Duodenal mucosa (tissue), 2 donors: Measurements from ENCODE around the gene GRAMD4.
A peak's percentile ranks its signal among the peaks of the same experiment; 100 is the strongest.

Experiments used
- H3K27ac ChIP-seq: one replicate; pipeline ENCODE4 v1.7.0; 2013; ENCODE audit warnings: low read depth, low read length
- H3K27me3 ChIP-seq, 2 donors: one replicate each; pipeline ENCODE4 v1.7.0; 2013; ENCODE audit warnings: low read length in 2 of 2, control low read depth in 1 of 2; ENCODE audit not compliant: insufficient read depth in 2 of 2, control insufficient read depth in 1 of 2
- H3K36me3 ChIP-seq, 2 donors: one replicate each; pipeline ENCODE4 v1.7.0; 2013; ENCODE audit warnings: low read length in 2 of 2, control low read depth in 1 of 2; ENCODE audit not compliant: insufficient read depth in 2 of 2, control insufficient read depth in 1 of 2
- H3K4me1 ChIP-seq, 2 donors: one replicate each; pipeline ENCODE4 v1.7.0; 2013; ENCODE audit warnings: low read length in 2 of 2, control low read depth in 1 of 2; ENCODE audit not compliant: insufficient read depth in 2 of 2, control insufficient read depth in 1 of 2
- H3K4me3 ChIP-seq, 2 donors: one replicate each; pipeline ENCODE4 v1.7.0; 2013; ENCODE audit warnings: low read length in 2 of 2, low read depth in 1 of 2
- H3K9ac ChIP-seq, 2 donors: one replicate each; pipeline ENCODE4 v1.7.0; 2013; ENCODE audit warnings: low read length in 2 of 2, low read depth in 1 of 2
- H3K9me3 ChIP-seq, 2 donors: one replicate each; pipeline ENCODE4 v1.7.0; 2013; ENCODE audit warnings: low read length in 2 of 2, control low read depth in 1 of 2; ENCODE audit not compliant: control insufficient read depth in 1 of 2

GRAMD4 gene, protein sequence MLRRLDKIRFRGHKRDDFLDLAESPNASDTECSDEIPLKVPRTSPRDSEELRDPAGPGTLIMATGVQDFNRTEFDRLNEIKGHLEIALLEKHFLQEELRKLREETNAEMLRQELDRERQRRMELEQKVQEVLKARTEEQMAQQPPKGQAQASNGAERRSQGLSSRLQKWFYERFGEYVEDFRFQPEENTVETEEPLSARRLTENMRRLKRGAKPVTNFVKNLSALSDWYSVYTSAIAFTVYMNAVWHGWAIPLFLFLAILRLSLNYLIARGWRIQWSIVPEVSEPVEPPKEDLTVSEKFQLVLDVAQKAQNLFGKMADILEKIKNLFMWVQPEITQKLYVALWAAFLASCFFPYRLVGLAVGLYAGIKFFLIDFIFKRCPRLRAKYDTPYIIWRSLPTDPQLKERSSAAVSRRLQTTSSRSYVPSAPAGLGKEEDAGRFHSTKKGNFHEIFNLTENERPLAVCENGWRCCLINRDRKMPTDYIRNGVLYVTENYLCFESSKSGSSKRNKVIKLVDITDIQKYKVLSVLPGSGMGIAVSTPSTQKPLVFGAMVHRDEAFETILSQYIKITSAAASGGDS

DNA sequence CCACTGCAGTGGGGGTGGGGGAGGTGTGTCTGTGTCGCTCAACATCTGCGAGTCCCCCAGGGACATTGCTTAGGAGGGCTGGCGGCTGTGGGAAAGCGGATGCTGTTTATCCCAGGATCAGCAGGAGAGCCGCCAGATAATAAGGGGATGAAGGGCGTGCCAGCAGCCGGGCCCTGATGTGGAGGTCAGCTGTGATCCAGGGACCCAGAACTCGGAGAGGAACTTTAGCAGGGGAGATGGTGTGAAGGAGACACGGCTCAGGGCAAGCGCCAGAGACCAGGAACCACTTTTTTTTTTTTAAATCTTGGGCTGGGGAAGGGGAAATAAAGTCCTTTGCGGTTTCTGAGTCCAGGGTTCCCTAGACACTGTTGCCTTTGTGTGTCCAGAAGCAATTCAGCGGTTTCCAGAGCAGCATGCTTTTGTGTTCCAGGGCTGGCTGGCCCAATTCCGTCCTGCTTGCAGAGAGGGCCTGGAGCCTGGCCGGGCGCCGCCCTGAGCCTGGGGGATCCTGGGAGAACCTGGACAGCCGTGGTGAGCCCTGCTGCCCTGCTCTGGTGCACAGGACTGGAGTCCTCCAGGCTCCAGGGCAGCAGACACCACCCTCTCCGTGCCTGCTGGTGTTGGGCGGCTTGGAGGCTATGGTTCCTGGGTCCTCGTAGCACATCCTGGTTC is at the start of gene GRAMD4:
Gene GRAMD4, plus strand, starts transcription at position 557 of the 672 bp plus-strand sequence. CDS start 6,414 bp downstream, outside the sequence.
- H3K9ac ChIP-seq = no peak within 1 kb of the TSS
- H3K36me3 ChIP-seq = peaks cover 0 to 6% of the 10 kb centered on the region in 2 donors
- H3K27ac ChIP-seq = peak within 1 kb of the TSS; percentile 56
- H3K4me3 ChIP-seq = no peak within 1 kb of the TSS
- H3K9me3 ChIP-seq = no peaks in the 10 kb centered on the region
- peaks cover 15 to 17% of the 10 kb centered on the region in 2 donors for H3K4me1 ChIP-seq
- no peaks in the 10 kb centered on the region for H3K27me3 ChIP-seq

DNA sequence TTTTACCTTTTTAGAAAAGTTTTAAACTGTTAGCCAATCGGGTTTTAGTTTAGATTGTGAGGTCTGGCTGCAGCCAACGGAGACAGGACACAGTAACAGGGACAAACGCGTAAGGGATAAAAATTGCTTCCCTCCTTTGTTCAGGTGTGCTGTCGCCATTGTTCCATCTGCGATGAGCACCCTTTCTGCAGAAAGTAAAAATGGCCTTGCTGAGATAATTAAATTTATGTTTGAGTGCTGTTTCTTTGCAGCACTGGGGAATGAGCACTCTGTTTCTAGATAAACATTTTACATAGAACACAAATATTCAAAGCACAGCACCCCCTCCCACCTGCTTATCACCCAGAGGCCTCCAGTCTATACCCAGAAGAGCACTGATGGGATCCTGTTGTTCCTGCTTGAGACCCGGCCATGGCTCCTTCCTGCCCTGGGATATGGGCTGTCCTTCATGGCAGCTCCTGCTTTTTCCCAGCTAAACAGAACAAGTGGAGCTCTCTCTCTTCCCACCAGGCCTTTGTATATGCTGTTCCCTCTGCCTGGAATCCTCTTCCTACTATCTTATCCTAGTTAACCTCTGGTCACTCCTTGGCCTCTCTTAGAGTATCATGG is 48.4 kb upstream of the GRAMD4 start:
- peaks cover 29 to 36% of the 10 kb centered on the region in 2 donors for H3K4me1 ChIP-seq
- no peaks in the 10 kb centered on the region for H3K36me3 ChIP-seq
- H3K27ac ChIP-seq = no peak overlapping the region
- H3K4me3 ChIP-seq = no peak overlapping the region
- no peak overlapping the region for H3K9ac ChIP-seq
- no peaks in the 10 kb centered on the region for H3K27me3 ChIP-seq
- H3K9me3 ChIP-seq = peaks cover 8 to 13% of the 10 kb centered on the region in 2 donors

DNA sequence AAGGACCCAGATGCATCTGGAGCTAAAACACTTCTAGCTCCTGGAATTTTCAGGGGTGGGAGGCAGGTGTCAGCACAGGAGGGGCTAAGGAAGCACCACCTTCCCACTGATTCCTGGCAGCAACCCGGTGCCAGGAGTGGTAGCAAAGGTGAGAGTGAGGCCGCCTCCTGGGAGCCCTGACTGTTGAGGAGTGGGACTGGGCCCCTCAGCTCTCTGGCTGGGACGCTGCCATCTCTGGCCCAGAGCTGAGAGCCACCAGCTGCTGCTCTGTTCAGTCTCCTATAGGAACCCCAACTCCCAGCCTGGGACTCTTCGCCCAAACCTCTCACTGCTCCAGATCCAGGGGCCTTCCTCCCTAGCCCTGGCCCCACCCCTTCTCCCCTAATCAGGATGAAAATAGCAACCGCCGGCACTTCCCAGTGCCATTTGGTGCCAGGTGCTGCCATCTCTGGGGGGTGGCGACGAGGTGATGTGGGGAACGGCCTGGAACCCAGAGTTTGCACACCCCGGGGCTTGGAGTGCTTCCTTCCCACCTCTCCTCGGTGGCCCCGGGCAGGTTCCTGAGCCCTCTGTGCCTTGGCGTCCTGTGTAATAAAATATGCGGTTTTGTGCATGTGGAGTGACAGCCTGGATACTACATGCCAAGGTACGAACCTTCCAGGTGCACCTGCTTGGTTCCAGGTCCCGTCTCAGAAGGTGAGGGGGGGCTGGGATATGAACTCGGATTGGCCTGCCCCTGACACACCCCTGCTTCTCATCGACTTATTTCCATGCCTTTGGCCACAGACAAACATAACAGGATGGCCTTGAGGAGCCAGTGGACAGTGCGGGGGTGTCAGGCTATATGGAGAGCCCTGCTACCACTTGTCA is 47.0 kb upstream of the GRAMD4 start:
- H3K9ac ChIP-seq = no peak overlapping the region
- H3K4me1 ChIP-seq = peaks cover 33 to 41% of the 10 kb centered on the region in 2 donors
- H3K27ac ChIP-seq = no peak overlapping the region

DNA sequence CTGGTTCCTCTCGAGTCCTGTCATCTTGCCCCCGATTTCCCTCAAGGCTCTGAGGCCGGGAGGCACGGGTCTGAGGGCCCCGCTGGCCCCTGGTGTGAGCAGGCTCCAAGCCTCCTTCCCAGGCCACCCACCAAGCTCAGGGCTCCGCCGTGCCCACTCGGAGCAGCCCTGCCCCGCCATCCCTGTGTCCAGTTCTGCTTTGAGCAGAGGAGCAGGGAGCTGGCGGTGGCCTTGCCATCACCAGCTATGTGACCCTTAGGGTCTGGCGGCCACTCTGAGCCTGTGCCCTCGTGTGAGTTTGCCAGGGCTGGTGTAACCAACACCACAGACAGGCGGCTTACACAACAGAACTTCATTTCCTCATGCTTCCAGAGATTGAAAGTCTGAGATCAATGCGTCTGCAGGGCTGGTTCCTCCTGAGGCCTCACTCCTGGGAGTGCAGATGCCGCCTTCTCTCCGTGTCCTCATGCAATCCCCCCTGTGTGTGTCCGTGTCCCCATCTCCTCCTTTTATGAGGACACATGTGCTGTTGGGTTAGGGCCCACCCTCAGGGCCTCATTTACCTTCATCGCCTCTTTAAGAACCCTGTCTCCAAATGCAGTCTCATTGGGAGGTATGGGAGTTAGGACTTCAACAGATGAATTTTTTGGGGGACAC is 46.3 kb upstream of the GRAMD4 start:
- no peaks in the 10 kb centered on the region for H3K27me3 ChIP-seq
- peaks cover 41 to 49% of the 10 kb centered on the region in 2 donors for H3K4me1 ChIP-seq
- no peaks in the 10 kb centered on the region for H3K36me3 ChIP-seq
- no peak overlapping the region for H3K9ac ChIP-seq
- peaks cover 8 to 13% of the 10 kb centered on the region in 2 donors for H3K9me3 ChIP-seq
- H3K4me3 ChIP-seq = no peak overlapping the region
- H3K27ac ChIP-seq = no peak overlapping the region

More for the DNA sequence above, 47.0 kb upstream of the GRAMD4 start:
- H3K9me3 ChIP-seq = peaks cover 8 to 13% of the 10 kb centered on the region in 2 donors
- no peak overlapping the region for H3K4me3 ChIP-seq
- no peaks in the 10 kb centered on the region for H3K27me3 ChIP-seq
- H3K36me3 ChIP-seq = no peaks in the 10 kb centered on the region

DNA sequence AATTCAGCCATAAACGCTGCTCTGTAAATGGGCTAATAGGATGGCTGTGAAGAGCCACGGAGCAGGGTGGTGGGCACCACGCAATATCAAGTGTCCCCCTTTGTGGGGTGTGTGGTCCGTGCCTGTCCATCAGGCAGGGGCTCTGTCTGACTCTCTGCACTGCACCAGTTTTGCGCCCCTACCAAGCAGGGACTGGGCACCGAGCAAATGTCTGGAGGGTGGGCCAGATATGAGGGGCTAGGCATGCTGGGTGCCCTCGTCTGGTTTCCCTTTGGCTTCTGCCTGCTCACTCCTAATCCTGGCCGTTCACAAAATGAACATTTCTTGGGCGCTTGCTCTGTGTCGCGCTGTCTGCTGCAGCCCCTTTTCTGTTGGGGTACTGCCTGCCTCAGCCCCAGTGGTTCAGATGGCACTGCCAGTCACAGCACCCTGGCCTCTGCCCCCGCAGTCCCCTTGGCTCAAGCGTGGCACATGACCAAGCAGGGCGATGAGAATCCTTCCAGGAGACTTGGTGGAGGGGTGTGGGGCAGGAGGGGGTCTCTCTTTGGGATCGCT is 45.7 kb upstream of the GRAMD4 start:
- no peak overlapping the region for H3K27ac ChIP-seq

DNA sequence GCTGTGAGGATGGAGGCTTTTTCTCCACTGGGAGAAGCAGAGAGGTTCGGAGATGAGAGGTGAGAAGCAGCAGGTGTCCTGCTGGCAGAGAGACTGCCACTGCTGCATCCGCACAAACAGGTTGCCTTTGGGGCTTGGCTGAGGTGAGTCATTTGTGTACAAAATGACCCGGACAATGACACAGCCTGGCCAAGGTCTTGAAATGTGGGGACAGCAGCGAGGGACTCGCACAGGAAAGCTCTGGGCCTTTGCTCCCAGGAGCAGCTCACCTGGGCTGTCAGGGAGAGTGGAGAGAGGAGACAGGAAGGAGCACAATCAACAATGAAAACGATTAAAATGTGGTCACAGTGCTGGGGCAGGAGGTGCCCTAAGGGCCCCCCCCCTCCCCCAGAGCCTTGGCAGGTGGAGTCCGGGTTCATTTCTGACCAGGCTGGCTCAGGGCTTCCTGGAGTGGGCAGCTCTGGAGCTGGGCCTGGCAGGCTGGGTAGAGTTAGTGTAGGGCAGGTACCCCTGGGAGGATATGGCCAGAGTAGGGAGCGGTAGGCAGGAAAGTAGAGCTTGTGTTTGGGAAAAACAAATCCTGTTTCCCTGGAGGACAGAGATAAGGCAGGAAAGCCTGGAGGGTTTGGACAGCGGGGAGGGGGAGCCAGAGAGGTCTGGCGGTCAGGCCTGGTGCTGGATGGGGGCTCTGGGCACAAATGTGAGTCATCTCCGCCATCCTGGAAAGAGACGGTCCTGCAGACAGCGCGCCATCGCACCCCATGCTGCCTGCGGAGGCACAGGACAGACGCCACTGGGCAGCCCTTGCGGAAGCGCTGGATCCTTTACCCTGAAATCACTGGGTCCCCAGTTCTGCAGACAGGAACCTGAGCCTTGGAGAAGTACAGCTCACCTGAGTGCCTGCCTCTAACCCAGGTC is 44.9 kb upstream of the GRAMD4 start:
- H3K4me3 ChIP-seq = no peak overlapping the region
- peaks cover 8 to 13% of the 10 kb centered on the region in 2 donors for H3K9me3 ChIP-seq
- H3K9ac ChIP-seq = peak overlapping the region; percentile 56 to 70
- H3K4me1 ChIP-seq = peaks cover 54 to 62% of the 10 kb centered on the region in 2 donors
- H3K27me3 ChIP-seq = no peaks in the 10 kb centered on the region
- H3K36me3 ChIP-seq = no peaks in the 10 kb centered on the region
- peak overlapping the region; percentile 34 for H3K27ac ChIP-seq

More for the DNA sequence above, 45.7 kb upstream of the GRAMD4 start:
- H3K9ac ChIP-seq = no peak overlapping the region
- H3K4me1 ChIP-seq = peaks cover 47 to 55% of the 10 kb centered on the region in 2 donors
- peaks cover 8 to 13% of the 10 kb centered on the region in 2 donors for H3K9me3 ChIP-seq
- H3K4me3 ChIP-seq = no peak overlapping the region
- no peaks in the 10 kb centered on the region for H3K36me3 ChIP-seq
- no peaks in the 10 kb centered on the region for H3K27me3 ChIP-seq

DNA sequence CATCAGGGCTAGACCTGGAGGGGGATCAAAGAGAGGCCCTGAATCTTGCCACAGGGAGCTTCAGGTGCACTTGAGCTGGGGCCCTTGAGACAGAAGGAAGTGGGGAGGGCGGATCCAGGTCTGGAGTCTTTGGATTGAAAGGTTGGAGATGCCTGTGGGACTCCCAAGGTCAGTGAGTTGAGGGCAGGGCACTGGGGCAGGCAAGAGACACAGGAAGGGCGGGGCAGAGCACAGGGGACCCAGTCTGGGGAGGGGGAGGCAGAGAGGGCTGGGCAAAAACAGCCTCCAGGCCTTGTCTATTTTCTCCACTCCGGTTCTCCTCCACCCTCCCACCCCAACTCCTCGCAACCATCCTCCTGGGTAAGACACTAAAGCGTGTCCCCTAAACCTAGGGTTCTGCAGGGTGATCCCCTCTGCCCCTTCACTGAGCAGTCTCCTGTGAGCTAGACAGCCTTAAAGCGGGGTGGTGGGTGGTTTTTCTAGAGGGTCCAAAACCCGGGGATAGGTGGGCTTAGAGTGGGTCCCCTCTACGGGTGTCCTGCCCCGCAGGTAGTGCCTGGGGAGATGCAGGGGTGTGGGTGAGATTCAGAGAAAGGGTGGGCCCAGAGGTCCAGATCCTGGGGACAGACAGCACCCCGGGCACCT is 44.2 kb upstream of the GRAMD4 start:
- H3K4me1 ChIP-seq = peaks cover 61 to 67% of the 10 kb centered on the region in 2 donors
- H3K27ac ChIP-seq = peak overlapping the region; percentile 45
- no peaks in the 10 kb centered on the region for H3K27me3 ChIP-seq
- H3K4me3 ChIP-seq = peak overlapping the region; percentile 57 to 68
- H3K9ac ChIP-seq = peak overlapping the region; percentile 56 to 70
- peaks cover 8 to 12% of the 10 kb centered on the region in 2 donors for H3K9me3 ChIP-seq
- H3K36me3 ChIP-seq = no peaks in the 10 kb centered on the region
